DND-41 (cell line): ENCODE data around the gene SMIM41.

Source experiments
- EZH2 ChIP-seq: IDR thresholded peaks from 3 replicates; pipeline ENCODE4 v1.6.1; 2012; ENCODE audit warnings: borderline replicate concordance, low read depth, mild to moderate bottlenecking, moderate library complexity, low read length, inconsistent platforms; ENCODE audit not compliant: severe bottlenecking
- TF ChIP-seq, protein P1 (sequence below): IDR thresholded peaks from 2 replicates; pipeline ENCODE4 v1.5.1; 2012; ENCODE audit warnings: borderline replicate concordance, low read length, moderate library complexity, mild to moderate bottlenecking; ENCODE audit not compliant: poor library complexity, severe bottlenecking; ENCODE audit errors: extremely low read depth

DNA sequence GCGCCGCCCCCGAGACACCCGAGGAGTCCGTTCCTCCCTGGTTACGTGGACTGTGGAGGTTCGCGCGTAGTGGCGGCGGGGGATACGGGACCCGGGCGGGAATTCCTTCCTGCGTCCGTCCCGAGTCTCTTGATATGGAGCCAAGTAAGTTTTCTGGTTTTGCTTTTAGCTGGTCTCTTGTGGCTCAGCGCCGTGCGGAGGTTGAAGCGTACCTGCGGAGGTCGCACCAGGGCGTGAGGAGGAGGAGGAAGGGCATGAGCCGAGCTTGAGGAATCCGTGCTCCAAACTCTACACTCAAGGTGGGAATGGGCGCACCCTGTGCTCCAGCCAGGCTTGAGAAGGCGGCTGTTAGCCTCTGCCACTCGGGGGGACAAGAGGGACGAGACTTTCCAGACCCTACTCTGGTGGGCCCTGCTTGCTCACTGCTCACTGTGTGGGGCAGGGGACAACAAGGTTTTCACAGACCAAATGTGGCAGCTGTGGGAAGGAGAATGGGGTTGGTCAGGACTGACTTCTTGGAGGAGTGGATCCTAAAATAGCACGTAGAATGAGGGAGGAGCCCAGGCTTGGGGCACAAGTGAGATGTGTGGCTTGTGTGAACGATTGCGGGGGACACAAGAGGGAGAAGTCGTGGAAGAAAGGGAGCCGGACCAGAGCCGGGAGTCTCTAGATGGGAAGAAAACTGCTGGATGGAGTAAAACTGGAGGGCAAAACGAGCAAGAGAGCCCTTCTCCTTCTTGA, 9.1 kb upstream of the SMIM41 start:
- TF ChIP-seq, protein P1, sequence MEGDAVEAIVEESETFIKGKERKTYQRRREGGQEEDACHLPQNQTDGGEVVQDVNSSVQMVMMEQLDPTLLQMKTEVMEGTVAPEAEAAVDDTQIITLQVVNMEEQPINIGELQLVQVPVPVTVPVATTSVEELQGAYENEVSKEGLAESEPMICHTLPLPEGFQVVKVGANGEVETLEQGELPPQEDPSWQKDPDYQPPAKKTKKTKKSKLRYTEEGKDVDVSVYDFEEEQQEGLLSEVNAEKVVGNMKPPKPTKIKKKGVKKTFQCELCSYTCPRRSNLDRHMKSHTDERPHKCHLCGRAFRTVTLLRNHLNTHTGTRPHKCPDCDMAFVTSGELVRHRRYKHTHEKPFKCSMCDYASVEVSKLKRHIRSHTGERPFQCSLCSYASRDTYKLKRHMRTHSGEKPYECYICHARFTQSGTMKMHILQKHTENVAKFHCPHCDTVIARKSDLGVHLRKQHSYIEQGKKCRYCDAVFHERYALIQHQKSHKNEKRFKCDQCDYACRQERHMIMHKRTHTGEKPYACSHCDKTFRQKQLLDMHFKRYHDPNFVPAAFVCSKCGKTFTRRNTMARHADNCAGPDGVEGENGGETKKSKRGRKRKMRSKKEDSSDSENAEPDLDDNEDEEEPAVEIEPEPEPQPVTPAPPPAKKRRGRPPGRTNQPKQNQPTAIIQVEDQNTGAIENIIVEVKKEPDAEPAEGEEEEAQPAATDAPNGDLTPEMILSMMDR = no peak
- TF ChIP-seq EZH2 = no peak
